AG04450 (cell line): Measurements from ENCODE around the gene CCS. TPM values are rescaled to one million over a fixed set of nuclear protein-coding genes. Genes with fewer than 3 reads are reported as not detected.
"Not testable (repeated sequence)": the region's sequence is repeated elsewhere in the genome, so short reads cannot be mapped to it uniquely, and the experiment has no call there.

Source experiments
- CTCF ChIA-PET: fragments of 300-600, 350-600 bp; formaldehyde crosslinking; extraction: SDS; loops from one replicate; lab custom pipeline; 2022; ENCODE audit warnings: antibody characterized with exemption, inconsistent platforms; lab: Charles Lee
- POLR2A ChIA-PET: fragments of 350-600 bp; formaldehyde crosslinking; extraction: SDS; loops from one replicate; lab custom pipeline; 2021; ENCODE audit warnings: antibody characterized with exemption, inconsistent platforms; lab: Yijun Ruan, JAX
- DNase-seq: peaks from one replicate; pipeline ENCODE4 v3.0.0-alpha.2; 2011; ENCODE audit warnings: low read depth, low spot score
- H3K27ac ChIP-seq: one replicate; pipeline ENCODE4 v1.5.1; 2012; ENCODE audit warnings: low read depth, low read length, control low read depth
- H3K27me3 ChIP-seq: one replicate; pipeline ENCODE4 v1.6.0; 2012; ENCODE audit warnings: low read length; ENCODE audit not compliant: control insufficient read depth, insufficient read depth
- H3K4me3 ChIP-seq: 2 replicates; pipeline ENCODE4 v1.5.1; 2011; ENCODE audit warnings: mild to moderate bottlenecking, low read depth, low read length, control low read depth
- H3K9me3 ChIP-seq: 2 replicates; pipeline ENCODE4 v1.5.1; 2012; ENCODE audit warnings: low read length; ENCODE audit not compliant: control insufficient read depth, insufficient read depth
- polyA minus RNA-seq: library from RNA; depleted of rRNA, polyadenylated mRNA; stranded (reverse); fragments of >200 nt; gene quantifications from 2 replicates; pipeline ENCODE4 v1.2.3, GENCODE V29; 2011; rRNA and poly(A)+ RNA removed
- polyA plus RNA-seq: library from polyadenylated mRNA; depleted of rRNA; stranded (reverse); fragments of >200 nt; gene quantifications from 2 replicates; pipeline ENCODE4 v1.2.3, GENCODE V29; 2011; rRNA removed
- TF ChIP-seq, protein P1 (sequence below): IDR thresholded peaks from 2 replicates; pipeline ENCODE4 v1.5.1; 2011; ENCODE audit warnings: low read depth, low read length, control low read depth, inconsistent platforms

Gene CCS, protein sequence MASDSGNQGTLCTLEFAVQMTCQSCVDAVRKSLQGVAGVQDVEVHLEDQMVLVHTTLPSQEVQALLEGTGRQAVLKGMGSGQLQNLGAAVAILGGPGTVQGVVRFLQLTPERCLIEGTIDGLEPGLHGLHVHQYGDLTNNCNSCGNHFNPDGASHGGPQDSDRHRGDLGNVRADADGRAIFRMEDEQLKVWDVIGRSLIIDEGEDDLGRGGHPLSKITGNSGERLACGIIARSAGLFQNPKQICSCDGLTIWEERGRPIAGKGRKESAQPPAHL
- polyA plus RNA-seq = 26.7 and 30.3 TPM in 2 replicates
- polyA minus RNA-seq = 31.1 and 35.4 TPM in 2 replicates

DNA sequence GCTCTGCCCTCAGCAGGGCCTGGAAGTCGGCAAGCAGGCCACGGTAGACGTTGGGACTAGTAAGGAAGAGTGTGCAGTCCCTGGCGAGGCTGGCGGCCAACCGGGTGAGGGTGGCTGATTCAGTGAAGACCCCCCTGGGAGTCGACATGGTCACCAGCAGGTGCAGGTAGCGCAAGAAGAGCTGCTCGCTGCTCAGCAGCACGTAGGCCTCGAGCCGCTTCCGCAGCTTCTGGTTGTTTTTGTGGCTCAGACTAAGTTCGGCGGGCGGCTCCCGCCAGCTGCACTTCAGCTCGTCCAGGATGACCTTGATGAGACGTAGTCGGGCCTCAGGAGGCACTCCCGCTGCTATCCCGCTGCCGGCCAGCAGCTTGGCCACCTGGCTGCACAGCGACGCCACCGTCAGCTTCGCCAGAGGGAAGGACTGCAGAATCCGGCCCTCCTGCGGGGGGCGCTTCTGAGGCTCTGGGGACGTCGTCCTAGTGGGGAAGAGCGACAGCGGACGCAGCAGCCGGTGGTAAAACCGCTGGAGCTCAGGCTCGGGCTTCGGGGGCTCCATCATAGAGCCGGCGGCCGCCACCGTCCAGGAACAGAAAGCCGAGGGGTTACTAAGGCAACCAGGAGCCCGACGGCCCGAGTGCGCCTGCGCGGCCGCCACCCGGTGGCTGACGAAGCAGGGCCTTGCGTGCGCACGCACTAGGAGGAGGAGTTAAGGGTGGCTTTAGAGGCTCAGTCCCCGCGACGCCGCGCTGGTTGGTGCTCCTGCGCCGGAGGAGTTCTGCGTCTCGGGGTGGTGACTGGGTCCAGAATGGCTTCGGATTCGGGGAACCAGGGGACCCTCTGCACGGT, at the start of gene CCS, which contains the start of gene CCDC87:
TSS of gene CCS (plus strand) at position 729 of the 846 bp plus-strand sequence. CDS start at position 806, 77 bp downstream.
TSS of gene CCDC87 (minus strand) at position 607 of the 846 bp plus-strand sequence. CDS start at position 559, 48 bp downstream.
- peak within 1 kb of the TSS; percentile 57 for H3K27ac ChIP-seq
- DNase-seq = peak; percentile 81
- peaks cover 4% of the 10 kb centered on the region for H3K27me3 ChIP-seq
- peaks cover 22% of the 10 kb centered on the region for H3K9me3 ChIP-seq
- ChIA-PET POLR2A (interaction anchor here (1.0 to 1.4 kb wide), 3 partner anchors 15 to 47 kb away, joined by 3 to 7 read pairs (median 4); partner anchors contain the start of gene ZDHHC24), CTCF (interaction anchor here (0.6 to 1.7 kb wide), 5 partner anchors 13 to 126 kb away, joined by 3 to 8 read pairs (median 5); partner anchors contain the start of gene PELI3)
- TF ChIP-seq, protein P1, sequence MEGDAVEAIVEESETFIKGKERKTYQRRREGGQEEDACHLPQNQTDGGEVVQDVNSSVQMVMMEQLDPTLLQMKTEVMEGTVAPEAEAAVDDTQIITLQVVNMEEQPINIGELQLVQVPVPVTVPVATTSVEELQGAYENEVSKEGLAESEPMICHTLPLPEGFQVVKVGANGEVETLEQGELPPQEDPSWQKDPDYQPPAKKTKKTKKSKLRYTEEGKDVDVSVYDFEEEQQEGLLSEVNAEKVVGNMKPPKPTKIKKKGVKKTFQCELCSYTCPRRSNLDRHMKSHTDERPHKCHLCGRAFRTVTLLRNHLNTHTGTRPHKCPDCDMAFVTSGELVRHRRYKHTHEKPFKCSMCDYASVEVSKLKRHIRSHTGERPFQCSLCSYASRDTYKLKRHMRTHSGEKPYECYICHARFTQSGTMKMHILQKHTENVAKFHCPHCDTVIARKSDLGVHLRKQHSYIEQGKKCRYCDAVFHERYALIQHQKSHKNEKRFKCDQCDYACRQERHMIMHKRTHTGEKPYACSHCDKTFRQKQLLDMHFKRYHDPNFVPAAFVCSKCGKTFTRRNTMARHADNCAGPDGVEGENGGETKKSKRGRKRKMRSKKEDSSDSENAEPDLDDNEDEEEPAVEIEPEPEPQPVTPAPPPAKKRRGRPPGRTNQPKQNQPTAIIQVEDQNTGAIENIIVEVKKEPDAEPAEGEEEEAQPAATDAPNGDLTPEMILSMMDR = peak; percentile 65
- H3K4me3 ChIP-seq = peak within 1 kb of the TSS; percentile 85

DNA sequence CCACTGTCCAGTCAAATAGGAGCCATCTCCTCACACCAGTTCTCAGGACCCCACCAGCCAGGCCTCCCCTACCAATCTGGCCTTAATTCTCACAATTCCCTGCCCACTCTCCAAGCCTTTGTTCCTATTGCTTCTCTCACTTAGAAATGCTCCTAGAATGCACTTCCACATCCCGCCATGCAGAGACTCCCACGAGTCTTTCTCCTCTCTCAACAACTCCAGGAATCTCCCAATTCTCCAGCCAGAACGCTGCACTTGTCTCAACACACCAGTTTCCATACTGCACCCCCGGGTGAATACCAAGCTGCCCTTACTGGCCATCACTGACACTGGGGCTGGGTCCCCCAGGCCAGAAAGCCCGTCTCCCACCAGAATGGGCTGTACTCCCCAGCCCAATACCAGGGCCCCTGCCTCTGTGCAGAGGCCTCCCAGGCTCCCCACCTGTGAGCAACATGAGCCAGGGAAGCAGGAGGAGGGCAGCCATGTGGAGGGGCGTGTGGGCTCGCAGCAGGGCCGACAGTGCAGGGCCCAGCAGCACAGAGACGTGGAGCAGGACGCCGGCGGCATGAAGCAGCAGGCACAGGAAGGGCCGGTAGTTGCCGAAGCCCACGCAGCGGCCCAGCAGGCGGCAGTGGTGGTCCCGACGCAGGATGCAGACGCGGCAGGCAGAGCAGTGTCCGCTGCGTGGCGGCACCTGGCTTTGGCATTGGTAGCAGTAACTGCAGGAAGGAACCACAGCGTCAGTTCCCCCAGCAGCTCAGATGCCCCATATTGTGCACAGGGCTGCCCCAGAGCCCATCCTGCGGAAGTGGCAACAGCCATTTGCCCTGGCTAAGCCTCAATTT, 49.5 kb upstream of the CCS start:
- peaks cover 10% of the 10 kb centered on the region for H3K27me3 ChIP-seq
- no peaks in the 10 kb centered on the region; the same call in 1 of the 2 replicates for H3K9me3 ChIP-seq
- POLR2A ChIA-PET = no interaction called here
- no peak for DNase-seq
- TF ChIP-seq, protein P1 = peak; percentile 73
- H3K4me3 ChIP-seq = peak overlapping the region; percentile 17
- CTCF ChIA-PET = interaction anchor here (0.6 to 1.5 kb wide), 2 partner anchors 135 to 158 kb away, joined by 3 read pairs; no protein-coding TSS in a partner anchor
- peak overlapping the region; percentile 31 for H3K27ac ChIP-seq

DNA sequence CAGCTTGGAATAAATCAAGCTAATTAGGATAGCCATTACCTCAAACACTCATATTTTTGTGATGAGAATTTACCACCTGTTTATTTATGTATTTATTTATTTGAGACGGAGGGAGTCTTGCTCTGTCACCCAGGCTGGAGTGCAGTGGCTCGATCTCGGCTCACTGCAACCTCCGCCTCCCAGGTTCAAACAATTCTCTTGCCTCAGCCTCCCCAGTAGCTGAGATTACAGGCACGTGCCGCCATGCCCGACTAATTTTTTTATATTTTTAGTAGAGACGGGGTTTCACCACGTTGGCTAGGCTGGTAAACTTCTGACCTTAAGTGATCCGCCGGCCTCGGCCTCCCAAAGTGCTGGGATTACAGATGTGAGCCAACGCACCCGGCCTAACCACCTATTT, 48.0 kb upstream of the CCS start:
- peak overlapping the region; percentile 70 for H3K4me3 ChIP-seq
- peaks cover 10% of the 10 kb centered on the region for H3K27me3 ChIP-seq
- ChIA-PET CTCF (interaction anchor here (1.1 to 2.6 kb wide), 2 partner anchors 12 to 133 kb away, joined by 3 to 10 read pairs; partner anchors contain the start of gene RBM4B), POLR2A (interaction anchor here (1.3 to 2.2 kb wide), 5 partner anchors 17 to 133 kb away, joined by 4 to 17 read pairs (median 9); partner anchors contain the start of genes BBS1, RBM14, RBM4 and RBM4B)
- not testable (repeated sequence) for H3K9me3 ChIP-seq, H3K27ac ChIP-seq, DNase-seq

DNA sequence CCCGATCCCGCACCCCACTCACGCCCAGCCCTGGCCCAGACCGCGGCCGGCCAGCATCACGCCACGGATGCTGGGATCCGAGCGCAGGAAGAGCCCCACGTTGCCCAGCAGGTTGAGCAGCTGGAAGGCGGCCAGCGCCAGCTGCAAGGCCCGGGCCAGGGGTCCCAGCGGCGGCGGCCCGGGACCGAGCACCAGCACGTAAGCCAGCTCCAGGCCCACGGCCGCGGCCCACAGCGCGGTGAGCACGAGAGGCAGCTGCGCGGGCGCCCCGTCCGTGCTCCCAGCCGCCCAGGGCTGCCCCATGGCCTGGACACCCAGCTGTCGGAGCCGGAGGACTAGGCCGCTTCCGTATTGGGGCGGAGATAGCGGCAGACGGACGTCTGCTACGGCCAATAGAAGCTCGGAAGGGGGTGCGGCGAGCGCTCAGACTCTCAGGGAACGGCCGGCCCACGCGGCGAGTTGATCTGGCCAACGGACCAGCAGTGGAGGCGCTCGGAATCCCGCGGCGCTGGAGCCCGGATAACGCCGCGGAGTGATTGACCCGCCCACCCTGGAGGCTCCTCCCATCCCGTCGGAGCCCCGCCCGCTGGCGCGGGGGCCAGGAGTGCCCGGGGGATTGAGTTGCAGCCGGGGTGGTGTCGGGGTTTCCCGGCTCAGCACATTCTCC, 47.2 kb upstream of the CCS start, which contains the start of gene ZDHHC24:
TSS of gene ZDHHC24 (minus strand) at position 348 of the 667 bp plus-strand sequence. CDS start at position 303, 45 bp downstream.
- ChIA-PET CTCF (interaction anchor here (1.1 to 2.6 kb wide), 2 partner anchors 13 to 132 kb away, joined by 3 to 10 read pairs; partner anchors contain the start of gene RBM4B), POLR2A (interaction anchor here (0.6 to 2.2 kb wide), 14 partner anchors 9 to 132 kb away, joined by 3 to 17 read pairs (median 5); partner anchors contain the start of genes BBS1, CCDC87, CCS and CTSF)
- TF ChIP-seq, protein P1 = no peak
- peaks cover 10% of the 10 kb centered on the region for H3K27me3 ChIP-seq
- no peak within 1 kb of the TSS for H3K27ac ChIP-seq
- H3K9me3 ChIP-seq = no peaks in the 10 kb centered on the region; the same call in 1 of the 2 replicates
- DNase-seq = peak; percentile 94
- peak within 1 kb of the TSS; percentile 70 for H3K4me3 ChIP-seq
